ENCODE data around the gene FCN1.

The FCN1 gene

DNA sequence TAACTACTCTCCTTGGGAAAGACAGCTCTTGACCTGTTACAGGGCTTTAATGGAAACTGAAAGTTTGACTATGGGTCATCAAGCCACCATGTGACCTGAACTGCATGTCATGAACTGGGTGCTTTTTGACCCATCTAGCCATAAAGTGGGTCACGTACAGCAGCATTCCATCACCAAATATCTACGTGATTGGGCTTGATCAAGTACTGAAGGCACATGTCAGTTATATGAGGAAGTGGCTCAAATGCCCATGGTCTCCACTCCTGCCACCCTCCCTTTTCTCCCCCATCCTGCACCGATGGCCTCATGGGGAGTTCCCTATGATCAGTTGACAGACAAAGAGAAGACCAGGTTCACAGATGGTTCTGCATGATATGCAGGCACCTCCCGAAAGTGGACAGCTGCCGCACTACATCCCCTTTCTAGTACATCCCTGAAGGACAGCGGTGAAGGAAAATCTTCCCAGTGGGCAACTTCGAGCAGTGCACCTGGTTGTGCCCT is 7.3 kb upstream of the FCN1 start (continued):
- TF ChIP-seq OSR1 (CRISPR knock-in tag; IDR thresholded peaks at IDR 0.05) (no peak), TOX (CRISPR knock-in tag; IDR thresholded peaks at IDR 0.05; ENCODE audit: borderline replicate concordance) (no peak), RARB (CRISPR knock-in tag; IDR thresholded peaks at IDR 0.05) (no peak), TCF4 (CRISPR knock-in tag; IDR thresholded peaks at IDR 0.05; ENCODE audit: borderline replicate concordance) (no peak), BACH2 (CRISPR knock-in tag; IDR thresholded peaks at IDR 0.05; ENCODE audit: borderline replicate concordance) (no peak), ARNTL (CRISPR knock-in tag; IDR thresholded peaks at IDR 0.05; ENCODE audit: borderline replicate concordance, low read depth) (no peak), CSRNP3 (CRISPR knock-in tag; IDR thresholded peaks at IDR 0.05) (no peak)

- no peak for ATAC-seq
- TF ChIP-seq ZNF70 (CRISPR knock-in tag; IDR thresholded peaks at IDR 0.05), result no peak
- no peak for TF ChIP-seq CSRNP3 (CRISPR knock-in tag; IDR thresholded peaks at IDR 0.05)
- no peak for TF ChIP-seq ISL1 (CRISPR knock-in tag; IDR thresholded peaks at IDR 0.05)
- no peak for TF ChIP-seq PPARA (CRISPR knock-in tag; IDR thresholded peaks at IDR 0.05; ENCODE audit: borderline replicate concordance)
- TF ChIP-seq, protein P1, sequence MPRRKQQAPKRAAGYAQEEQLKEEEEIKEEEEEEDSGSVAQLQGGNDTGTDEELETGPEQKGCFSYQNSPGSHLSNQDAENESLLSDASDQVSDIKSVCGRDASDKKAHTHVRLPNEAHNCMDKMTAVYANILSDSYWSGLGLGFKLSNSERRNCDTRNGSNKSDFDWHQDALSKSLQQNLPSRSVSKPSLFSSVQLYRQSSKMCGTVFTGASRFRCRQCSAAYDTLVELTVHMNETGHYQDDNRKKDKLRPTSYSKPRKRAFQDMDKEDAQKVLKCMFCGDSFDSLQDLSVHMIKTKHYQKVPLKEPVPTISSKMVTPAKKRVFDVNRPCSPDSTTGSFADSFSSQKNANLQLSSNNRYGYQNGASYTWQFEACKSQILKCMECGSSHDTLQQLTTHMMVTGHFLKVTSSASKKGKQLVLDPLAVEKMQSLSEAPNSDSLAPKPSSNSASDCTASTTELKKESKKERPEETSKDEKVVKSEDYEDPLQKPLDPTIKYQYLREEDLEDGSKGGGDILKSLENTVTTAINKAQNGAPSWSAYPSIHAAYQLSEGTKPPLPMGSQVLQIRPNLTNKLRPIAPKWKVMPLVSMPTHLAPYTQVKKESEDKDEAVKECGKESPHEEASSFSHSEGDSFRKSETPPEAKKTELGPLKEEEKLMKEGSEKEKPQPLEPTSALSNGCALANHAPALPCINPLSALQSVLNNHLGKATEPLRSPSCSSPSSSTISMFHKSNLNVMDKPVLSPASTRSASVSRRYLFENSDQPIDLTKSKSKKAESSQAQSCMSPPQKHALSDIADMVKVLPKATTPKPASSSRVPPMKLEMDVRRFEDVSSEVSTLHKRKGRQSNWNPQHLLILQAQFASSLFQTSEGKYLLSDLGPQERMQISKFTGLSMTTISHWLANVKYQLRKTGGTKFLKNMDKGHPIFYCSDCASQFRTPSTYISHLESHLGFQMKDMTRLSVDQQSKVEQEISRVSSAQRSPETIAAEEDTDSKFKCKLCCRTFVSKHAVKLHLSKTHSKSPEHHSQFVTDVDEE (CRISPR knock-in tag; IDR thresholded peaks at IDR 0.05), result no peak
- no peak for TF ChIP-seq SNAI2 (CRISPR knock-in tag; IDR thresholded peaks at IDR 0.05)
- TF ChIP-seq RARB (CRISPR knock-in tag; IDR thresholded peaks at IDR 0.05), result no peak
- no peak for TF ChIP-seq TOX (CRISPR knock-in tag; IDR thresholded peaks at IDR 0.05; ENCODE audit: borderline replicate concordance)
- TF ChIP-seq ZFP3 (CRISPR knock-in tag; IDR thresholded peaks at IDR 0.05), result no peak
- no peak for TF ChIP-seq PATZ1 (CRISPR knock-in tag; IDR thresholded peaks at IDR 0.05; ENCODE audit: borderline replicate concordance)
- no peak for TF ChIP-seq ESRRG (CRISPR knock-in tag; IDR thresholded peaks at IDR 0.05)
- no peak for TF ChIP-seq BACH2 (CRISPR knock-in tag; IDR thresholded peaks at IDR 0.05; ENCODE audit: borderline replicate concordance)
- no peak for TF ChIP-seq ZNF565 (CRISPR knock-in tag; conservative IDR thresholded peaks at IDR 0.05; ENCODE audit: low read depth)
- no peak for TF ChIP-seq GLIS3 (CRISPR knock-in tag; IDR thresholded peaks at IDR 0.05)
- no peak for TF ChIP-seq ZC3H10 (CRISPR knock-in tag; IDR thresholded peaks at IDR 0.05)
- TF ChIP-seq POU6F1 (CRISPR knock-in tag; IDR thresholded peaks at IDR 0.05; ENCODE audit: borderline replicate concordance, low read depth), result no peak
Measured at GRCh38 chr9:134923466-134923865, 5.8 kb upstream of the FCN1 start.

DNA sequence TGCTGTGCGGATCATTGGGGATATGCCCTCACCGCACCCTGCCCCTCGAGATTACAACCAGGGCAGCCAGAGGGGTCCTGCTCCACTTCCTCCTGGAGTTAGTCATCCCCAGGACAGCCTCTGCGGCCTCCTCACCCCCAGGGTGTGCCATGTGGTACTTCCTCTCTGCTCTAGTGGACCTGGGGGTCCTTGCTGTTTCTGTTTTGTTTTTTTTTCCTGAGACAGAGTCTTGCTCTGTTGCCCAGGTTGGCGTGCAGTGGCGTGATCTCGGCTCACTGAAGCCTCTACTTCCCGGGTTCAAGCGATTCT is 5.2 kb upstream of the FCN1 start:
- ATAC-seq, result no peak
- TF ChIP-seq BACH2 (CRISPR knock-in tag; IDR thresholded peaks at IDR 0.05; ENCODE audit: borderline replicate concordance) (no peak), ZNF565 (CRISPR knock-in tag; conservative IDR thresholded peaks at IDR 0.05; ENCODE audit: low read depth) (no peak), TOX (CRISPR knock-in tag; IDR thresholded peaks at IDR 0.05; ENCODE audit: borderline replicate concordance) (no peak), ESRRG (CRISPR knock-in tag; IDR thresholded peaks at IDR 0.05) (no peak), SNAI2 (CRISPR knock-in tag; IDR thresholded peaks at IDR 0.05) (no peak), ARNTL (CRISPR knock-in tag; IDR thresholded peaks at IDR 0.05; ENCODE audit: borderline replicate concordance, low read depth) (no peak), CSRNP3 (CRISPR knock-in tag; IDR thresholded peaks at IDR 0.05) (no peak), OSR1 (CRISPR knock-in tag; IDR thresholded peaks at IDR 0.05) (no peak), GLIS3 (CRISPR knock-in tag; IDR thresholded peaks at IDR 0.05) (no peak)
- TF ChIP-seq, protein P2, sequence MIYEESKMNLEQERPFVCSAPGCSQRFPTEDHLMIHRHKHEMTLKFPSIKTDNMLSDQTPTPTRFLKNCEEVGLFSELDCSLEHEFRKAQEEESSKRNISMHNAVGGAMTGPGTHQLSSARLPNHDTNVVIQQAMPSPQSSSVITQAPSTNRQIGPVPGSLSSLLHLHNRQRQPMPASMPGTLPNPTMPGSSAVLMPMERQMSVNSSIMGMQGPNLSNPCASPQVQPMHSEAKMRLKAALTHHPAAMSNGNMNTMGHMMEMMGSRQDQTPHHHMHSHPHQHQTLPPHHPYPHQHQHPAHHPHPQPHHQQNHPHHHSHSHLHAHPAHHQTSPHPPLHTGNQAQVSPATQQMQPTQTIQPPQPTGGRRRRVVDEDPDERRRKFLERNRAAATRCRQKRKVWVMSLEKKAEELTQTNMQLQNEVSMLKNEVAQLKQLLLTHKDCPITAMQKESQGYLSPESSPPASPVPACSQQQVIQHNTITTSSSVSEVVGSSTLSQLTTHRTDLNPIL (CRISPR knock-in tag; IDR thresholded peaks at IDR 0.05; ENCODE audit: low read depth), result no peak

Data from SK-N-SH treated with all-trans-retinoic acid at 6 μM for 48 hours (cell line).